EH (cell line): Measurements from ENCODE around the gene CALR3.
"Not testable (repeated sequence)": the region's sequence is repeated elsewhere in the genome, so short reads cannot be mapped to it uniquely, and the experiment has no call there.

Source experiments
- DNase-seq: peaks from one replicate; pipeline ENCODE4 v3.0.0-alpha.2; 2015; ENCODE audit warnings: low read depth

The CALR3 gene

GRCh38 chr19:16457195-16457953 lies 38.6 kb downstream of the CALR3 start:
- peak; percentile 74 for DNase-seq

GRCh38 chr19:16456652-16457194 lies 39.2 kb downstream of the CALR3 start:
- peak; percentile 25 for DNase-seq

GRCh38 chr19:16455489-16455888 lies 40.5 kb downstream of the CALR3 start:
- DNase-seq: no peak

- DNase-seq: no peak
Measured at GRCh38 chr19:16454351-16454918, 41.5 kb downstream of the CALR3 start.

- peak; percentile 18 for DNase-seq
Measured at GRCh38 chr19:16452325-16452724, 43.6 kb downstream of the CALR3 start.

GRCh38 chr19:16449330-16449961 lies 46.5 kb downstream of the CALR3 start:
- peak; percentile 37 for DNase-seq

- not testable (repeated sequence) for DNase-seq
Measured at GRCh38 chr19:16448872-16449271, 47.1 kb downstream of the CALR3 start.

GRCh38 chr19:16446724-16447368 lies 49.1 kb downstream of the CALR3 start:
- DNase-seq: peak; percentile 78

- no peak for DNase-seq
Measured at GRCh38 chr19:16446108-16446723, 49.8 kb downstream of the CALR3 start.

- DNase-seq: peak; percentile 54
Measured at GRCh38 chr19:16445238-16446107, 50.5 kb downstream of the CALR3 start.

GRCh38 chr19:16444269-16444600 lies 51.7 kb downstream of the CALR3 start:
- DNase-seq: no peak

- DNase-seq: no peak
Measured at GRCh38 chr19:16442386-16443276, 53.3 kb downstream of the CALR3 start.

GRCh38 chr19:16441661-16442162 lies 54.3 kb downstream of the CALR3 start:
- no peak for DNase-seq

- DNase-seq: no peak
Measured at GRCh38 chr19:16436780-16437332, 59.1 kb downstream of the CALR3 start.

- DNase-seq: no peak
Measured at GRCh38 chr19:16435999-16436650, 59.8 kb downstream of the CALR3 start.

- peak; percentile 99 for DNase-seq
Measured at GRCh38 chr19:16435238-16435917, 60.6 kb downstream of the CALR3 start.

GRCh38 chr19:16433986-16434385 lies 62.0 kb downstream of the CALR3 start:
- no peak for DNase-seq

- DNase-seq: no peak
Measured at GRCh38 chr19:16429759-16430091, 66.2 kb downstream of the CALR3 start.
